GM21390 (cell line): ENCODE measurements around the gene RTN4RL1.

Experiments used
- ATAC-seq: cut with Tn5 transposase; IDR thresholded peaks from one replicate; pipeline ENCODE4 v1.9.1; 2021; ENCODE audit not compliant: unreplicated experiment

Gene RTN4RL1

DNA sequence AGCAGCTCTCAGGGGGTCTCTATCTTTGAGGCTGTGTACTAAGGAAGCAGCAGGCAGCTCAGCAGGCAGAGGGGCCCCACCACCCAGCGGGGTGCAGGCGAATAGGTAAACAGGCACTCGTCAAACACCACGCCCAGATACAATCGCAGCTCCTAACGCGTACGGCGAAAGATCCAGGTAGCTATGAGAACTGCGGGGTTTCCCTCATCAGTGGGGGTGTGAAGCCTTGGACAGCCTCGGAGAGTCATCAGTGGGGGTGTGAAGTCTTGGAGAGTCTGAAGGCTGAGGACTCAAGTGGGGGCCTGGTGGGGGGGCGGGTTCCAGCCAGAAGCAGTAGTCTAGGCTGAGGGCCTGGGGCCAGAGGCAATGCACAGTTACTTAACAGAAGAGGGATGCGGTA lies 69.0 kb downstream of the RTN4RL1 start:
- ATAC-seq, result no peak

DNA sequence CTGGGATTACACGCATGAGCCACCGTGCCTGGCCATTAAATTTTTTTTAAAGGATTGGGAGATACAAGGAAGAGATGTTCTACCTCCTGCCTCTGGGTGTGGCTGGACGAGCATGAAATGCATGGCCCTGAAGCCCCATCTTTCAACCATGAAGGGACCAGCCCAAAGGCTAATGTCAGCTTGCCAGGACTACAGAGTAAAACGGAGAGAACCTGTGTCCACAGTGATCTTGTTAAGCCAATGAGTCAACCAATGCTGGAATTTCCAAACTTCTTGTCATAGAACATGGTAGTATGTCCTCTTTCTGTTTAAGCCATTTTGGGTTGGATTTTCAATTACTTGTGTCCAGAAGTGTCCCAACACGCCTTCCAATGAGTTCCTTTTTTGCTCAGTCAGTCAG lies 71.3 kb downstream of the RTN4RL1 start:
- ATAC-seq, result no peak

GRCh38 chr17:1951920-1952319 lies 73.2 kb downstream of the RTN4RL1 start:
- ATAC-seq, result no peak

GRCh38 chr17:1949754-1950153 lies 75.4 kb downstream of the RTN4RL1 start:
- no peak for ATAC-seq

DNA sequence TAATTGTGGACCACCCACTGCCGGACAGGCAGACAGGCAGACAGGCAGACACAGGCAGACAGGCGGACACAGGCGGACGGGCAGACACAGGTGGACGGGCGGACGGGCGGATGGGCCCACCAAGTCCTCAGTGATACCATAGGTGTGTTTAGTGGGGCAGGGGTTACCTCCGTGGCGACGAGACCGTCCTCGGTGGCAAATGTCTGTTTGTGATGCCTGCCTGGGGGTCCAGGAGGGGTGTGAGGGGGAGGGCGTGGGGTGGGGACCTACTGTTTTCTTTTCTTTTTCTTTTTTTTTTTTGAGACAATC lies 76.7 kb downstream of the RTN4RL1 start:
- ATAC-seq, result no peak

GRCh38 chr17:1947743-1948516 lies 77.2 kb downstream of the RTN4RL1 start:
- no peak for ATAC-seq

- ATAC-seq, result no peak
Measured at GRCh38 chr17:1947229-1947742, 77.8 kb downstream of the RTN4RL1 start.

DNA sequence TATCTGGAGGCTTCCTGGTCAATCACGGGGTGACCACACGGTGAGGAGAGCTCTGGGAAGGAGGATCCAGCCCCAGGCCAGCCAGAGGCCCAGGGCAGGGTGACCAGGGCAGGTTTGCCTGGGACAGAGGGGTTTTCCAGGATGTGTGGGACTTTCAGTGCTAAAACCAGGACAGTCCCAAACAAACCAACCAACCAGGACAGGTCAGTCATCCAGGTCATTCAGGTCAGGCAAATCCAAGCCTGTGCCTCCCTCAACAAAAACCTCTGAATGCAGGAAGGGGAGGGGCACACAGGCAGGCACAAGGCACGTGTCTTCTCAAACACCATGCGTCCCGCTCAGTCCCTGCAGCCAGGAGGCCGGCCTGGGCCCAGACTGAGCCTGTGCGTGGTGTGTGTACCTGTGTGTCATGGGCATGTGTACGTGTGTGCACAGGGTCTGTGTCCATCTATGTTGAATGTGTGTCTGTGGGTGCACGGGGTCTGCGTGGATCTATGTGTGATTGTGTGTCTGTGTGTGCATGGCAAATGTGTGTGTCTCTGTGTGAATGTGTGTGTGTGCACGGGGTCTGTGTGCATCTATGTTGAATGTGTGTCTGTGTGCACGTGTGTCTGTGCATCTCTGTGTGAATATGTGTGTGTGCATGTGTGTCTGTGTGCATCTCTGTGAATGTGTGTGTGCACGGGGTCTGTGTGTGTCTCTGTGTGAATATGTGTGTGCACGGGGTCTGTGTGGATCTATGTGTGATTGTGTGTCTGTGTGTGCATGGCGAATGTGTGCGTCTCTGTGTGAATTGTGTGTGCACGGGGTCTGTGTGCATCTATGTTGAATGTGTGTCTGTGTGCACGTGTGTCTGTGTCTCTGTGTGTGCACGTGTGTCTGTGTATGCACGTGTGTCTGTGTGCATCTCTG lies 78.9 kb downstream of the RTN4RL1 start:
- no peak for ATAC-seq

DNA sequence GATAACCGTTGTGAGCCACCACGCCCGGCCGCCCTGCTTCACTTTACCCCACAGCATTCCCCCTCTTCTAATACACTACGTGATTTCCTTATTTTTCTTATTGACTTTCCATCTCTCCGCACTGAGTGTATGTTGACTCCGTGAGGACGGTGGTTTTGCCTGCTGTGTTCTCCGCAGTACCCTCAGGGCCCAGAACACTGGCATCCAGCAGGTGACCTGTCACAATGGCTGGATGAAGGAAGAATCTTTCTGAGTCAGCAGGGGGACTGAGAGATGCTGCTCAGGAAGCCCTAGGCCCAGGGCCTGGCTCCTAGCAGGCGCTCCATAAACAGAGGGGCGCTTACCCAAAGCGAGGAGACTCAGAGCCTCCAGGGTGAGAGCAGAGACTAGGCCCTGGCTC lies 79.5 kb downstream of the RTN4RL1 start:
- no peak for ATAC-seq

DNA sequence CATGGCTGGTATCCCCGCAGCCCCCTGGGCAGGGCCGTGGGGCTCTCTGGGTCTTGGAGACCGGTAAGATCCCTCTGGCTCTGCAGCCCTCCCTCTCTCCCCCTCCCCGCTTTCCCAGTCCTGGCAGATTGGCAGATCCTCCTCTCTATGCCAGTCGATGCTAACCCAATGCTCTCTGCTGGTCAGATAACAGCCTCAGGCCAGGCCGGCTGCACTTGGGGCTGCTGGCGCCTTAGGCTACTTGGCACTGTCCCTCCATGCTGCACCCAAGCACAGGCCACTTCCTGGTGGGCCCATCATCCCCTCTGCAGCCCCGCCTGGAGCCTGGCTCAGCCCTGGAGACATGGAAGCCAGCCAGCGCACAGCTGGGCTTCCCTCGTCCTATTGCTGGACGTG lies 81.7 kb downstream of the RTN4RL1 start:
- ATAC-seq, result no peak

- ATAC-seq, result no peak
Measured at GRCh38 chr17:1942666-1943435, 82.3 kb downstream of the RTN4RL1 start.

GRCh38 chr17:1942066-1942365 lies 83.1 kb downstream of the RTN4RL1 start:
- no peak for ATAC-seq

DNA sequence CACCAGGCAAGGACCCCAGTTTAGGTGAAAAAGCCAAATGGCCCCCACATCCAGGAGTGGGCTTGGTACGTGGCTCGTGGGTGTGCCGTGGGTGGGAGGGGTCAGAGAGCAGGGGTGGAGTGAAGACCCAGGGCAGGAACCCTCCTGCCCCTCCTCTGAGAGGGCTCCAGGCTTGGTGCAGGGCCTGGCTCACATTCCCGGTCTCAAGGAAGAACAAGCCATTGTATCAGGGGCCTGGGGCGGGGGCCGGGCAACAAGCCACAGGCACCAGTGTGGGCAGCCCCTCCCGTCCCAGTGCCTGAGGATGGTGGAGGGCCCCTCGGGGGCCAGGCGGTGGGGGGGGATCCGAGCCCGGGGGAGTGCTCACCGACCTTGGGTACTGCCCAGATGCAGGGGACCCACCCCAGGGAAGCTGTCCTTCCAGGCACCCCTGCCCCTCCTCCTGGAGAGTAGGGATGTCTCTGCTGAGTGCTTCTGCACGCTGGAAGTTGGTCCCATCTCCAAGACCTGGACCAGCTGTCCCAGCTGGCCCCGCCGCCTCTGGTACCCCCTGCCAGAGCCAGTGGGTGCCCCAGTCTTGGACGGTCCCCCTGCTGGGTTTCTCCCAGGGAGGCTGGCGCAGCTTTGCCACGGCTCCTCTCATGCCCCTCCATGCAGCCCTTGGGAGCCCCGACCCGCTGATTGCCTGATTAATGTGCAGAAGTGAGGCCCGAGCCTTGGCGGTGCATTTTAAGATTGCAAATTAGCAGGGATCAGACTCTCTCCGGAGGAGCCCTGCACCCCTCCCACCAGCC lies 83.7 kb downstream of the RTN4RL1 start:
- ATAC-seq, result no peak

- ATAC-seq, result no peak
Measured at GRCh38 chr17:1940810-1941185, 84.3 kb downstream of the RTN4RL1 start.

DNA sequence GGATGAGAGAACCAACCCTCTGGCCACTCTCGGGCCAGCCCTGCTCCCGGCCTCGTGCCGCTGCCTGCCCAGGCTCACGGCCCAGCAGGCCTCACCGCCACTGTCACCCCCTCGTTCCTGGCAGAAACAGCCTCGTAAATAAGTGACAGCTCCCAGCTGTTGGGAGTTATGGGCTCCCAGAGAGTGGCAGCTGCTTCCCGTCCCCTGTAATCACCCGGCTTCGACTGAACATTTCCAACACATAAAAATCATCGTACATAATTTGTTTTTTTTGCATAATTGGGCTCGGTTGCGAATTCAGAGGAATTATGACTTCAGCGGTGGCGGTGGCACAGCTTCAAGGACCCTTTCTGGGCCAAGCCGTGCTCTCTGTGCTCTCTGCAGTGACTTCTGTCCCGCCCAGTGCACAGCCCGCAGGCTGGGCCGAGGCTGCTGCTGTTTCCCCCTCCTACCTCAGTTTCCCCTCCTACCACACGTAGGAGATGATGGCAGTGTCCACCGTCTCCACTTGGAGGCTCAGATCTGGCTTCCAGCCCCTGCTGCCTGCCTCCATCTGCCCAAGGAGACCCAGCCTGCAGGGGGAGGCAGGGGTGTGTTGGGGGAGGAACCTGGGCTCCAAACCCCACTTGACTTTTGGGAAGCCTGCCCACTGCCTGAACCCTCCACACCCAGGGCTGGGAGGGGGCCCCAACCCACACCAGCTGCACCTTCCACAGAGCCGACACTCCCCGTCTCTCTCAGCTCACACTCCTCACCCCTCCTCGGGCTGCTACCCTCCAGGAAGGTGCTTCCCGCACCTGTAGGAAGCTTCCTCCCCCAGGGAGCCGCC lies 84.9 kb downstream of the RTN4RL1 start:
- ATAC-seq, result no peak

DNA sequence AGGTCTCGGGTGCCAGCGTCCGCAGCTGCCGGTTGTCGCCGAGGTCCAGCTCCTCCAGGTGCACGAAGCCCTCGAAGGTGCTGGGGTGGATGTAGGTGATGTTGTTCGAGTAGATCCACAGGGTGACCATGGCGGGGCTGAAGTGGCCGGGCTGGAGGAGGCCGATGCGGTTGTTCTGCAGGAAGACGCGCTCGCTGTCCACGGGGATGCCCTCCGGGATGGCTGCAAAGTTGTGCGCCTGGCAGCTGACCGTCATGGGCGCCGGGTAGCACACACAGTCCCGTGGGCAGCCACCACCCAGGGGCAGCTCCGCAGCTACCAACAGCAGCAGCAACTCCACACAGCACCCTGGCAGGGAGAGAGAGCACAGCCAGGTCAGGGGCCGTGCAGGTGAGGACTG lies 87.7 kb downstream of the RTN4RL1 start:
- no peak for ATAC-seq

- no peak for ATAC-seq
Measured at GRCh38 chr17:1936766-1937165, 88.4 kb downstream of the RTN4RL1 start.

GRCh38 chr17:1934901-1935300 lies 90.2 kb downstream of the RTN4RL1 start:
- ATAC-seq, result no peak

- no peak for ATAC-seq
Measured at GRCh38 chr17:1933875-1934715, 91.0 kb downstream of the RTN4RL1 start.
